AG04449 (cell line): ENCODE data around the gene MBTD1.
"Not testable (repeated sequence)": the region's sequence is repeated elsewhere in the genome, so short reads cannot be mapped to it uniquely, and the experiment has no call there.

Experiments used
- CTCF ChIA-PET: fragments of 350-600 bp; formaldehyde crosslinking; extraction: SDS; loops from one replicate; lab custom pipeline; 2021; ENCODE audit warnings: antibody characterized with exemption; lab: Yijun Ruan, JAX
- POLR2A ChIA-PET: fragments of 400-600, 350-600 bp; formaldehyde crosslinking; extraction: SDS; loops from one replicate; lab custom pipeline; 2020; ENCODE audit warnings: antibody characterized with exemption, inconsistent platforms; lab: Yijun Ruan, JAX
- DNase-seq: peaks from one replicate; pipeline ENCODE4 v3.0.0-alpha.2; 2010; ENCODE audit warnings: low read depth, low spot score
- H3K4me3 ChIP-seq: 2 replicates; pipeline ENCODE4 v1.5.1; 2011; ENCODE audit warnings: low read depth, mild to moderate bottlenecking, control low read depth, low read length
- CTCF ChIP-seq: IDR thresholded peaks from one replicate; pipeline ENCODE4 v1.5.1; 2011; ENCODE audit warnings: mild to moderate bottlenecking, moderate library complexity, low read length, control low read depth, inconsistent platforms; ENCODE audit not compliant: insufficient read depth; ENCODE audit errors: missing control alignments

Gene MBTD1

GRCh38 chr17:51287412-51287811 lies 27.6 kb upstream of the MBTD1 start:
- DNase-seq = no peak
- ChIA-PET POLR2A (no interaction called here), CTCF (interaction anchor here (1.2 to 2.2 kb wide), 2 partner anchors 9 to 15 kb away, joined by 4 to 7 read pairs; no protein-coding TSS in a partner anchor)
- no peak for TF ChIP-seq CTCF
- H3K4me3 ChIP-seq = no peak overlapping the region

- H3K4me3 ChIP-seq = no peak overlapping the region
- no peak for DNase-seq
- no peak for TF ChIP-seq CTCF
- ChIA-PET POLR2A (no interaction called here), CTCF (interaction anchor here (1.0 kb wide), 1 partner anchor 17 kb away, joined by 3 read pairs; no protein-coding TSS in a partner anchor)
Observed at GRCh38 chr17:51279183-51279582, 19.3 kb upstream of the MBTD1 start.

- no peak for TF ChIP-seq CTCF
- POLR2A ChIA-PET = no interaction called here
- H3K4me3 ChIP-seq = no peak overlapping the region
- DNase-seq = peak; percentile 70
- CTCF ChIA-PET = interaction anchor here (1.2 kb wide), 1 partner anchor 11 kb away, joined by 4 read pairs; no protein-coding TSS in a partner anchor
Observed at GRCh38 chr17:51275381-51275780, 15.5 kb upstream of the MBTD1 start.

GRCh38 chr17:51272812-51273211 lies 13.0 kb upstream of the MBTD1 start:
- POLR2A ChIA-PET = no interaction called here
- CTCF ChIA-PET = interaction anchor here (0.9 to 1.0 kb wide), 2 partner anchors 10 to 26 kb away, joined by 3 to 4 read pairs; no protein-coding TSS in a partner anchor
- no peak overlapping the region for H3K4me3 ChIP-seq
- DNase-seq = no peak
- TF ChIP-seq CTCF = no peak

GRCh38 chr17:51270636-51271035 lies 10.8 kb upstream of the MBTD1 start:
- ChIA-PET CTCF (no interaction called here), POLR2A (no interaction called here)
- DNase-seq = no peak
- no peak for TF ChIP-seq CTCF
- no peak overlapping the region for H3K4me3 ChIP-seq

GRCh38 chr17:51269991-51270390 lies 10.1 kb upstream of the MBTD1 start:
- CTCF ChIA-PET = no interaction called here
- no peak for TF ChIP-seq CTCF
- no peak for DNase-seq
- H3K4me3 ChIP-seq = no peak overlapping the region
- POLR2A ChIA-PET = no interaction called here

- CTCF ChIA-PET, H3K4me3 ChIP-seq, POLR2A ChIA-PET, DNase-seq: not testable (repeated sequence)
Observed at GRCh38 chr17:51264466-51264865, 4.6 kb upstream of the MBTD1 start.
